Gastroesophageal sphincter (tissue), 4 donors: ENCODE data around the gene LRRC53. TPM values are rescaled to one million over a fixed set of nuclear protein-coding genes. Genes with fewer than 3 reads are reported as not detected.

ENCODE experiments used
- ATAC-seq: fragments of 150-250 bp; one replicate; pipeline ENCODE4 v1.9.1; 2016; ENCODE audit warnings: mild to moderate bottlenecking, moderate library complexity
- H3K27ac ChIP-seq, 4 donors: fragments of 200-600 bp; sonication (generic) in 3 of 4; 1 replicate in 3 of 4; 2 replicates in 1 of 4; pipeline ENCODE4 v1.5.1; 2016 to 2019
- H3K27me3 ChIP-seq: fragments of 200-600 bp; sonication (generic); one replicate; pipeline ENCODE4 v1.5.1; 2019
- H3K36me3 ChIP-seq, 2 donors: fragments of 200-600 bp; sonication (generic); one replicate each; pipeline ENCODE4 v1.5.1; 2019; ENCODE audit warnings: control low read depth in 1 of 2
- H3K4me1 ChIP-seq, 3 donors: fragments of 200-600 bp; sonication (generic); 1 replicate in 2 of 3; 2 replicates in 1 of 3; pipeline ENCODE4 v1.5.1; 2016 to 2019; ENCODE audit warnings: control low read depth in 2 of 3
- H3K4me3 ChIP-seq, 2 donors: fragments of 200-600 bp; sonication (generic); one replicate each; pipeline ENCODE4 v1.5.1; 2019; ENCODE audit warnings: mild to moderate bottlenecking in 1 of 2, moderate library complexity in 1 of 2
- H3K9me3 ChIP-seq, 3 donors: fragments of 200-600 bp; sonication (generic); one replicate each; pipeline ENCODE4 v1.5.1; 2017 to 2019; ENCODE audit warnings: control low read depth in 2 of 3
- CTCF ChIP-seq, 4 experiments: fragments of 200-600 bp in 2 of 4; fragments of 450-650 bp in 2 of 4; sonication (generic) in 1 of 4; IDR thresholded peaks; one replicate each; pipeline ENCODE4 v1.5.1; 2017 to 2019; ENCODE audit warnings: antibody characterized with exemption in 4 of 4, mild to moderate bottlenecking in 2 of 4, moderate library complexity in 2 of 4
- EP300 ChIP-seq: sonication (generic); formaldehyde crosslinking; IDR thresholded peaks from one replicate; pipeline ENCODE4 v1.6.1; 2017; ENCODE audit warnings: antibody characterized with exemption, mild to moderate bottlenecking
- POLR2A ChIP-seq, 2 donors: fragments of 450-650 bp; IDR thresholded peaks; one replicate each; pipeline ENCODE4 v1.6.1; 2017; ENCODE audit warnings: antibody characterized with exemption in 2 of 2, mild to moderate bottlenecking in 2 of 2, moderate library complexity in 1 of 2
- POLR2AphosphoS5 ChIP-seq: sonication (generic); formaldehyde crosslinking; IDR thresholded peaks from one replicate; pipeline ENCODE4 v1.6.1; 2017; ENCODE audit warnings: antibody characterized with exemption
- WGBS, 2 donors: methylation state at CpG; one replicate each; pipeline ENCODE4 v1.1.5; 2018; ENCODE audit warnings: low coverage in 1 of 2; 5-methylcytosine and 5-hydroxymethylcytosine counted together
- total RNA-seq, 4 donors: library from RNA; depleted of rRNA; stranded (reverse); fragments of >200 nt; gene quantifications; one replicate each; pipeline ENCODE4 v1.1.0, GENCODE V29; 2016

Gene LRRC53
- total RNA-seq, 4 donors from 2014 or later = not detected

- ATAC-seq = no peak
- no peaks in the 10 kb centered on the region for H3K27me3 ChIP-seq
- no peak overlapping the region for H3K4me3 ChIP-seq
- no peak for TF ChIP-seq POLR2A (IDR thresholded peaks at IDR 0.05)
- no peak for TF ChIP-seq CTCF (IDR thresholded peaks at IDR 0.05)
- no peak for TF ChIP-seq EP300
- H3K36me3 ChIP-seq = no peaks in the 10 kb centered on the region
- WGBS, 2 donors = 44 to 83% methylated on average over 2 of the region's 2 CpGs
- no peaks in the 10 kb centered on the region for H3K4me1 ChIP-seq
- no peak overlapping the region for H3K27ac ChIP-seq
- peaks cover 0 to 3% (median 0%) of the 10 kb centered on the region in 3 donors for H3K9me3 ChIP-seq
Measured at GRCh38 chr1:74453277-74453676, 59.1 kb downstream of the LRRC53 start.

GRCh38 chr1:74452035-74452434 is 60.4 kb downstream of the LRRC53 start:
- TF ChIP-seq EP300 = no peak
- TF ChIP-seq CTCF (IDR thresholded peaks at IDR 0.05) = no peak
- TF ChIP-seq POLR2A (IDR thresholded peaks at IDR 0.05) = no peak
- TF ChIP-seq POLR2AphosphoS5 = no peak
- 80 to 100% methylated on average over 1 of the region's 1 CpG for WGBS, 2 donors
- no peak for ATAC-seq
- Histone ChIP-seq H3K36me3 (no peaks in the 10 kb centered on the region), H3K27ac (no peak overlapping the region), H3K4me1 (no peaks in the 10 kb centered on the region), H3K27me3 (no peaks in the 10 kb centered on the region), H3K9me3 (peaks cover 0 to 3% (median 0%) of the 10 kb centered on the region in 3 donors), H3K4me3 (no peak overlapping the region)

GRCh38 chr1:74437035-74437434 is 75.4 kb downstream of the LRRC53 start:
- peaks cover 0 to 4% of the 10 kb centered on the region in 2 donors for H3K36me3 ChIP-seq
- no peaks in the 10 kb centered on the region for H3K4me1 ChIP-seq
- no peaks in the 10 kb centered on the region for H3K9me3 ChIP-seq
- WGBS, 2 donors = 79 to 86% methylated on average over 1 of the region's 1 CpG
- no peak overlapping the region for H3K27ac ChIP-seq
- H3K4me3 ChIP-seq = no peak overlapping the region
- H3K27me3 ChIP-seq = no peaks in the 10 kb centered on the region
- ATAC-seq = no peak
- TF ChIP-seq POLR2A (IDR thresholded peaks at IDR 0.05) = no peak
- TF ChIP-seq CTCF (IDR thresholded peaks at IDR 0.05) = no peak
- no peak for TF ChIP-seq POLR2AphosphoS5
- TF ChIP-seq EP300 = no peak

GRCh38 chr1:74436078-74436477 is 76.3 kb downstream of the LRRC53 start:
- WGBS, 2 donors = 55 to 73% methylated on average over 1 of the region's 1 CpG
- ATAC-seq = no peak
- H3K27me3 ChIP-seq = no peaks in the 10 kb centered on the region
- no peak overlapping the region for H3K4me3 ChIP-seq
- no peak overlapping the region for H3K27ac ChIP-seq
- H3K4me1 ChIP-seq = no peaks in the 10 kb centered on the region
- peaks cover 0 to 4% of the 10 kb centered on the region in 2 donors for H3K36me3 ChIP-seq
- no peaks in the 10 kb centered on the region for H3K9me3 ChIP-seq
- no peak for TF ChIP-seq POLR2AphosphoS5
- no peak for TF ChIP-seq EP300
- TF ChIP-seq POLR2A (IDR thresholded peaks at IDR 0.05) = no peak

GRCh38 chr1:74434321-74434720 is 78.1 kb downstream of the LRRC53 start:
- Histone ChIP-seq H3K4me3 (no peak overlapping the region), H3K27me3 (no peaks in the 10 kb centered on the region), H3K36me3 (no peaks in the 10 kb centered on the region), H3K27ac (no peak overlapping the region), H3K9me3 (no peaks in the 10 kb centered on the region), H3K4me1 (no peaks in the 10 kb centered on the region)
- 65 to 80% methylated on average over 2 of the region's 2 CpGs for WGBS, 2 donors
- ATAC-seq = no peak
- TF ChIP-seq CTCF (IDR thresholded peaks at IDR 0.05) (no peak), EP300 (no peak), POLR2AphosphoS5 (no peak), POLR2A (IDR thresholded peaks at IDR 0.05) (no peak)

- no peak for ATAC-seq
Measured at GRCh38 chr1:74432325-74432724, 80.1 kb downstream of the LRRC53 start.

More at GRCh38 chr1:74432325-74432724, 80.1 kb downstream of the LRRC53 start:
- Histone ChIP-seq H3K27ac (no peak overlapping the region), H3K36me3 (no peaks in the 10 kb centered on the region), H3K27me3 (no peaks in the 10 kb centered on the region), H3K4me1 (no peaks in the 10 kb centered on the region), H3K4me3 (no peak overlapping the region), H3K9me3 (no peaks in the 10 kb centered on the region)
- 0 to 7% methylated on average over 1 of the region's 1 CpG for WGBS, 2 donors
- TF ChIP-seq CTCF (IDR thresholded peaks at IDR 0.05) (no peak), POLR2AphosphoS5 (no peak), EP300 (no peak), POLR2A (IDR thresholded peaks at IDR 0.05) (no peak)
